ENCODE measurements around the gene MED12L. TPM values are rescaled to one million over a fixed set of nuclear protein-coding genes. Genes with fewer than 3 reads are reported as not detected.

MED12L gene
- polyA plus RNA-seq, 1 of the 3 experiments (the other 2 are of a cell fraction), result 0.03 TPM

- no peak overlapping the region for H3K9ac ChIP-seq
- WGBS (ENCODE audit: low lambda C conversion rate), result 50% methylated on average over 5 of the region's 5 CpGs
- no peaks in the 10 kb centered on the region for H3K36me3 ChIP-seq (replicated peaks in 1 of 2; ENCODE audit: control insufficient read depth in 1 of 2, insufficient read depth in 2 of 2, low read length in 1 of 2)
- no peaks in the 10 kb centered on the region for H3K4me1 ChIP-seq (ENCODE audit: control insufficient read depth in 1 of 2, insufficient read depth in 2 of 2, low read depth in 1 of 2, low read length in 1 of 2)
- no peaks in the 10 kb centered on the region for H3K9me3 ChIP-seq
- H3F3A ChIP-seq (replicated peaks; ENCODE audit: insufficient read depth), result no peaks in the 10 kb centered on the region
- CTCF ChIA-PET, result no interaction called here
- POLR2A ChIA-PET, result no interaction called here
- TF ChIP-seq YY1 (IDR thresholded peaks at IDR 0.05; ENCODE audit: low read depth) (no peak), IRF3 (IDR thresholded peaks at IDR 0.05; ENCODE audit: low read depth, low read length) (no peak)
- H3K27ac ChIP-seq (ENCODE audit: low read depth in 2 of 2, low read length in 1 of 2), result no peak overlapping the region
- H4K20me1 ChIP-seq (ENCODE audit: insufficient read depth), result no peaks in the 10 kb centered on the region
- no peaks in the 10 kb centered on the region for H3K27me3 ChIP-seq (ENCODE audit: insufficient read depth)
- no peaks in the 10 kb centered on the region for H3K79me2 ChIP-seq (ENCODE audit: insufficient read depth)
- no peak overlapping the region for H3K4me2 ChIP-seq
- no peak overlapping the region for H3K4me3 ChIP-seq (ENCODE audit: low read depth in 2 of 2, low read length in 1 of 2)
- no peak overlapping the region for H2AFZ ChIP-seq (ENCODE audit: low read depth)
- no peak for DNase-seq
- no peaks in the 10 kb centered on the region for H3K9me2 ChIP-seq
Measured at GRCh38 chr3:151423091-151423490, 337.6 kb downstream of the MED12L start.

- POLR2A ChIA-PET, result no interaction called here
- peak; percentile 58 for TF ChIP-seq CTCF (IDR thresholded peaks at IDR 0.05)
- no peak for TF ChIP-seq MAX (IDR thresholded peaks at IDR 0.05; ENCODE audit: low read depth)
- Histone ChIP-seq H3K4me2 (no peak overlapping the region), H3K9me3 (no peaks in the 10 kb centered on the region), H3K27ac (ENCODE audit: low read depth in 2 of 2, low read length in 1 of 2) (no peak overlapping the region), H3K9ac (no peak overlapping the region), H3K9me2 (no peaks in the 10 kb centered on the region), H4K20me1 (ENCODE audit: insufficient read depth) (no peaks in the 10 kb centered on the region), H3F3A (replicated peaks; ENCODE audit: insufficient read depth) (no peaks in the 10 kb centered on the region), H3K27me3 (ENCODE audit: insufficient read depth) (no peaks in the 10 kb centered on the region), H3K4me1 (ENCODE audit: control insufficient read depth in 1 of 2, insufficient read depth in 2 of 2, low read depth in 1 of 2, low read length in 1 of 2) (no peaks in the 10 kb centered on the region), H2AFZ (ENCODE audit: low read depth) (no peak overlapping the region), H3K79me2 (ENCODE audit: insufficient read depth) (no peaks in the 10 kb centered on the region), H3K4me3 (ENCODE audit: low read depth in 2 of 2, low read length in 1 of 2) (no peak overlapping the region), H3K36me3 (replicated peaks in 1 of 2; ENCODE audit: control insufficient read depth in 1 of 2, insufficient read depth in 2 of 2, low read length in 1 of 2) (no peaks in the 10 kb centered on the region)
- CTCF ChIA-PET, result interaction anchor here (0.6 to 4.2 kb wide), 7 partner anchors 10 to 137 kb away, joined by 3 to 15 read pairs (median 4); no protein-coding TSS in a partner anchor
- DNase-seq, result no peak
- WGBS (ENCODE audit: low lambda C conversion rate), result 30% methylated on average over 4 of the region's 4 CpGs
Measured at GRCh38 chr3:151425627-151426340, 340.3 kb downstream of the MED12L start.

- ChIA-PET POLR2A (no interaction called here), CTCF (interaction anchor here (1.2 to 4.2 kb wide), 4 partner anchors 9 to 23 kb away, joined by 4 to 15 read pairs (median 7); no protein-coding TSS in a partner anchor)
- Histone ChIP-seq H3K27me3 (ENCODE audit: insufficient read depth) (no peaks in the 10 kb centered on the region), H3K36me3 (replicated peaks in 1 of 2; ENCODE audit: control insufficient read depth in 1 of 2, insufficient read depth in 2 of 2, low read length in 1 of 2) (no peaks in the 10 kb centered on the region), H3K9me3 (no peaks in the 10 kb centered on the region), H3K4me2 (no peak overlapping the region), H3K9ac (no peak overlapping the region), H3F3A (replicated peaks; ENCODE audit: insufficient read depth) (no peaks in the 10 kb centered on the region), H2AFZ (ENCODE audit: low read depth) (no peak overlapping the region), H3K27ac (ENCODE audit: low read depth in 2 of 2, low read length in 1 of 2) (no peak overlapping the region), H3K4me1 (ENCODE audit: control insufficient read depth in 1 of 2, insufficient read depth in 2 of 2, low read depth in 1 of 2, low read length in 1 of 2) (no peaks in the 10 kb centered on the region), H3K9me2 (no peaks in the 10 kb centered on the region), H3K4me3 (ENCODE audit: low read depth in 2 of 2, low read length in 1 of 2) (no peak overlapping the region), H4K20me1 (ENCODE audit: insufficient read depth) (no peaks in the 10 kb centered on the region), H3K79me2 (ENCODE audit: insufficient read depth) (no peaks in the 10 kb centered on the region)
- DNase-seq, result no peak
- TF ChIP-seq REST (IDR thresholded peaks at IDR 0.05; ENCODE audit: low read depth, low read length) (no peak), CTCF (IDR thresholded peaks at IDR 0.05) (peak; percentile 17; the same call in 1 of the 2 replicates)
Measured at GRCh38 chr3:151426341-151426657, 340.8 kb downstream of the MED12L start.

Measured in SK-N-SH (cell line).